Caco-2 (cell line): ENCODE measurements around the gene POFUT2. TPM values are rescaled to one million over a fixed set of nuclear protein-coding genes. Genes with fewer than 3 reads are reported as not detected.

ENCODE experiments used
- BruUV-seq: library from RNA; stranded (reverse); fragments of 400-500 nt; replicated peaks from 2 replicates; lab custom pipeline; 2021; lab: Mats Ljungman, UMichigan
- CTCF ChIA-PET: fragments of 300-600 bp; sonication (Branson Sonifier 250); formaldehyde crosslinking; loops from one replicate; lab custom pipeline; 2022; ENCODE audit warnings: antibody characterized with exemption; lab: Charles Lee
- POLR2A ChIA-PET: fragments of 300-600 bp; sonication (Branson Sonifier 250); formaldehyde crosslinking; loops from one replicate; lab custom pipeline; 2022; ENCODE audit warnings: antibody characterized with exemption; lab: Charles Lee
- DNase-seq, 2 experiments: peaks; one replicate each; pipeline versions ENCODE4 v3.0.0 to v3.0.0-alpha.2; 2020 to 2022
- H3K27me3 ChIP-seq: replicated peaks from 2 replicates; pipeline ENCODE4 v1.6.0; 2011; ENCODE audit warnings: low read length; ENCODE audit not compliant: control insufficient read depth, insufficient read depth
- H3K36me3 ChIP-seq: 2 replicates; pipeline ENCODE4 v1.5.1; 2011; ENCODE audit warnings: low read length; ENCODE audit not compliant: control insufficient read depth, insufficient read depth
- H3K4me1 ChIP-seq: fragments of 250-450 bp; sonication (Bioruptor Pico); 2 replicates; pipeline ENCODE4 v1.5.1; 2020; ENCODE audit warnings: mild to moderate bottlenecking
- H3K4me3 ChIP-seq: 2 replicates; pipeline ENCODE4 v1.5.1; 2011; ENCODE audit warnings: low read depth, mild to moderate bottlenecking, control low read depth, low read length
- H3K9me3 ChIP-seq: fragments of 250-450 bp; sonication (Bioruptor Pico); 2 replicates; pipeline ENCODE4 v1.5.1; 2020; ENCODE audit warnings: mild to moderate bottlenecking, moderate library complexity
- H3K27ac Mint-ChIP-seq: one replicate; pipeline ENCODE4 v1.8.0; 2022; ENCODE audit warnings: mixed read lengths; ENCODE audit not compliant: unreplicated experiment
- H3K27me3 Mint-ChIP-seq: one replicate; pipeline ENCODE4 v1.8.0; 2022; ENCODE audit warnings: mixed read lengths; ENCODE audit not compliant: insufficient read depth, unreplicated experiment
- H3K36me3 Mint-ChIP-seq: one replicate; pipeline ENCODE4 v1.8.0; 2022; ENCODE audit warnings: mild to moderate bottlenecking, mixed read lengths; ENCODE audit not compliant: insufficient read depth, unreplicated experiment
- H3K4me1 Mint-ChIP-seq: one replicate; pipeline ENCODE4 v1.8.0; 2022; ENCODE audit warnings: low read depth, mixed read lengths; ENCODE audit not compliant: unreplicated experiment
- H3K4me3 Mint-ChIP-seq: one replicate; pipeline ENCODE4 v1.8.0; 2022; ENCODE audit warnings: mild to moderate bottlenecking, moderate library complexity, mixed read lengths; ENCODE audit not compliant: unreplicated experiment
- H3K9me3 Mint-ChIP-seq: one replicate; pipeline ENCODE4 v1.8.0; 2022; ENCODE audit warnings: mixed read lengths; ENCODE audit not compliant: unreplicated experiment
- CTCF ChIP-seq, 2 experiments: fragments of 200-600 bp in 1 of 2; IDR thresholded peaks; 1 replicate in 1 of 2; 2 replicates in 1 of 2; pipeline versions ENCODE4 v1.5.1 to v1.8.0; 2011 to 2022; ENCODE audit warnings: antibody characterized with exemption in 1 of 2, control low read depth in 1 of 2, inconsistent platforms in 1 of 2, low read depth in 1 of 2, low read length in 1 of 2, mild to moderate bottlenecking in 1 of 2, moderate library complexity in 1 of 2; ENCODE audit not compliant: insufficient read depth in 1 of 2, severe bottlenecking in 1 of 2, unreplicated experiment in 1 of 2
- intact Hi-C: fragments of 100-400 bp; cut with micrococcal nuclease; formaldehyde crosslinking; loops from one replicate; pipeline ENCODE4 v1.10.0; 2022; ENCODE audit not compliant: unreplicated experiment
- total RNA-seq: library from RNA; stranded (reverse); gene quantifications from 2 replicates; pipeline ENCODE4 v1.2.3, GENCODE V29; 2022

Gene POFUT2
- total RNA-seq, 1 experiment from 2014 or later: 32.0 TPM

DNA sequence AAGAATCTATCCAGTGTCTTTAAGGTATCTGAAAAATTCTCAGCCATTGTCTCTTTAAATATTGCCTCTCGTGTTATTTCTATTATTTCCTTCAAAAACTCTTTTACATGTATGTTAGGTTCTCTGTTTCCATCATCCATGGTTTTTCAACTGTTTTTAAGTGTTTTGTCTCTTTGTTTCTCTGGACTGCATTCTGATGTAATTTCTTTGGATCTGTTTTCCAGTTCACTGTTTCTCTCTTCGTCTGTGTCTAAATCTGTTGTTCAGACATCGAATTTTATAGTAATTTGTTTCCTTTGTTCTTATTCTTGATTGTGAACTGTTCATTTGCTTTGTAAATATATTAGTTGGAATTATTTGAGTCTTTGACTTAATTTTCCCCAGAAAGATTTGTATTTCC, 44.1 kb downstream of the POFUT2 start:
- Mint-ChIP-seq H3K27me3 (no peaks in the 10 kb centered on the region), H3K9me3 (peaks cover 18% of the 10 kb centered on the region), H3K4me3 (no peak overlapping the region), H3K36me3 (no peaks in the 10 kb centered on the region), H3K4me1 (no peaks in the 10 kb centered on the region), H3K27ac (no peak overlapping the region)
- ChIA-PET POLR2A (no interaction called here), CTCF (no interaction called here)
- Histone ChIP-seq H3K36me3 (no peaks in the 10 kb centered on the region), H3K4me1 (no peaks in the 10 kb centered on the region), H3K4me3 (no peak overlapping the region), H3K9me3 (peaks cover 12% of the 10 kb centered on the region), H3K27me3 (no peaks in the 10 kb centered on the region)
- TF ChIP-seq CTCF (IDR thresholded peaks at IDR 0.05; ENCODE audit: insufficient read depth in 1 of 2, low read depth in 1 of 2, low read length in 1 of 2, severe bottlenecking in 1 of 2, unreplicated experiment in 1 of 2): no peak
- no peak for DNase-seq
- BruUV-seq: no TSS peak
- intact Hi-C loops: no loop called here

- H3K27me3 Mint-ChIP-seq: peaks cover 4% of the 10 kb centered on the region
- peaks cover 30% of the 10 kb centered on the region for H3K9me3 Mint-ChIP-seq
- Histone ChIP-seq H3K4me3 (no peak overlapping the region), H3K27me3 (no peaks in the 10 kb centered on the region), H3K4me1 (no peaks in the 10 kb centered on the region), H3K9me3 (peaks cover 12% of the 10 kb centered on the region), H3K36me3 (no peaks in the 10 kb centered on the region)
- ChIA-PET CTCF (interaction anchor here (0.7 kb wide), 1 partner anchor 298 kb away, joined by 3 read pairs; no protein-coding TSS in a partner anchor), POLR2A (no interaction called here)
- DNase-seq: no peak
- no peak overlapping the region for H3K4me3 Mint-ChIP-seq
- intact Hi-C loops: no loop called here
- no peaks in the 10 kb centered on the region for H3K36me3 Mint-ChIP-seq
- no peaks in the 10 kb centered on the region for H3K4me1 Mint-ChIP-seq
- H3K27ac Mint-ChIP-seq: no peak overlapping the region
- no peak for TF ChIP-seq CTCF (IDR thresholded peaks at IDR 0.05; ENCODE audit: insufficient read depth in 1 of 2, low read depth in 1 of 2, low read length in 1 of 2, severe bottlenecking in 1 of 2, unreplicated experiment in 1 of 2)
- no TSS peak for BruUV-seq
These were observed 46.3 kb downstream of the POFUT2 start for GRCh38 chr21:45241357-45241756.

DNA sequence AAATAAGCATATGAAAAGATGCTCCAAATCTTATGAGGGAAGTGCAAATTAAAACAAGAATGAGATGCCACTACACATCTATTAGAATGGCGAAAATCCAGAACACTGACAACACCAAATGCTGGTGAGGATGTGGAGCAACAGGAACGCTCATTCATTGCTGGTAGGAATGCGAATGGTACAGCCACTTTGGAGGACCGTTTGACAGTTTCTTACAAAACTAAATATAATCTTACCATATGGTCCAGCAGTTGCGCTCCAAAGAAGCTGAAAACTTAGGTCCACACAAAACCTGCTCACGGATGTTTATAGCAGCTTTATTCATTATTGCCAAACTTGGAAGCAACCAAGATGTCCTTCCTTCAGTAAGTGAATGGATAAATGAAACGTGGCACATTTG, 50.3 kb downstream of the POFUT2 start:
- no peak overlapping the region for H3K27ac Mint-ChIP-seq
- intact Hi-C loops: loop anchor here (10.0 kb wide), 1 partner anchor 93 kb away; no protein-coding TSS in a partner anchor

More for the DNA sequence above, 50.3 kb downstream of the POFUT2 start:
- H3K27me3 ChIP-seq: no peaks in the 10 kb centered on the region
- H3K4me1 ChIP-seq: no peaks in the 10 kb centered on the region
- no peak overlapping the region for H3K4me3 ChIP-seq
- peaks cover 4% of the 10 kb centered on the region for H3K27me3 Mint-ChIP-seq
- no peaks in the 10 kb centered on the region for H3K9me3 ChIP-seq
- H3K36me3 ChIP-seq: no peaks in the 10 kb centered on the region
- no TSS peak for BruUV-seq
- H3K4me1 Mint-ChIP-seq: no peaks in the 10 kb centered on the region
- no peak overlapping the region for H3K4me3 Mint-ChIP-seq
- DNase-seq: no peak
- H3K36me3 Mint-ChIP-seq: no peaks in the 10 kb centered on the region
- CTCF ChIA-PET: interaction anchor here (1.5 kb wide), 1 partner anchor 100 kb away, joined by 6 read pairs; no protein-coding TSS in a partner anchor
- TF ChIP-seq CTCF (IDR thresholded peaks at IDR 0.05; ENCODE audit: insufficient read depth in 1 of 2, low read depth in 1 of 2, low read length in 1 of 2, severe bottlenecking in 1 of 2, unreplicated experiment in 1 of 2): no peak
- H3K9me3 Mint-ChIP-seq: peaks cover 12% of the 10 kb centered on the region
- POLR2A ChIA-PET: no interaction called here
